GM19467 (cell line): Measurements from ENCODE around the gene LIPC.

Source experiments
- ATAC-seq: cut with Tn5 transposase; IDR thresholded peaks from one replicate; pipeline ENCODE4 v1.9.1; 2021; ENCODE audit warnings: mild to moderate bottlenecking, moderate library complexity; ENCODE audit not compliant: unreplicated experiment

LIPC gene

GRCh38 chr15:58433597-58434333 is 2.0 kb downstream of the LIPC start:
- no peak for ATAC-seq

- no peak for ATAC-seq
Measured at GRCh38 chr15:58434334-58434875, 2.6 kb downstream of the LIPC start.

DNA sequence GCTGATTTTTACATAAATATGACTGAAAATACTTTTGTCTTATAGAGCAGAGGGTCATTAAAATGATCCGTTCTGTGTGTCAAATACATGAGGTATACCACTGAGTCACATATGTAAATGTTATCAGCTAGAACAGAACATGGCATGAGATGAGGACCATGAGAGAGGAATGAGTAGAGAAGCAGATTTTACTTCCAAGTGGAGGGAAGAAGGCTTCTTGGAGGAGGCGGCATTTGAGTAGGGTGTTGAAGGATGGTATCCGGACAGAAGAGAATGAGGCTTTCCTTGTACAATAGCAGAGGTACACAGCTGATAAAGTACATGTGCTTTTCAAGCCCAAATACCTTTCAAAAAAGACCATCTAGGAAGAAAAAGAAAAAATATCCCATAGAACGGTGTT is 4.8 kb downstream of the LIPC start:
- ATAC-seq, result no peak

DNA sequence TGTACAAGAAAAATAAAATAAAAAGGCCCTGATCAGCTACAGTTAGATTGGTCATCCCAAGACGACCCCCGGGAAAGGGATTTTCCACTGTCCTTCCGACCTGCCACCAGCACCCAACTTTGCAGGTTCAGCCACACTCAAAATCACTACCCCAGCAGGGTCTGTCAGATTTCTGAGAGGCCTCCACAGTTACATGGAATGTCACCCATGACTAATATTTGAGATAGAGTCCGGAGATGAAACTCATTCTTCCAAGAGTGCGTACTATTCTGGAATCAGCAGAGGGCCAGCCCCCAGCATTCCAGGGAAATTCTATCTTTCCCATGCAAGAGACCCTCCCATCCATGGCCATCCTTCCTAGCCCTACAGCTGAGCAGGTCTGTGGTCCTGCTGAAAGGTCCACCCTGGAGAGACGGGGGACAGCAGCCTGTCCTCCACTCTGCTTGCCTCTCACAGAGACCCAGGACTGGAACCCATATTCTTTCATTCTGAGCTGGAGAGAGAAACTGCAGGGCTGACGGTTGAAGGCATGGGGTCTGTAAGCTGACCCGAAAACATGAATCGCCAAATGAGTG is 5.8 kb downstream of the LIPC start:
- no peak for ATAC-seq

- no peak for ATAC-seq
Measured at GRCh38 chr15:58438111-58438510, 6.3 kb downstream of the LIPC start.

DNA sequence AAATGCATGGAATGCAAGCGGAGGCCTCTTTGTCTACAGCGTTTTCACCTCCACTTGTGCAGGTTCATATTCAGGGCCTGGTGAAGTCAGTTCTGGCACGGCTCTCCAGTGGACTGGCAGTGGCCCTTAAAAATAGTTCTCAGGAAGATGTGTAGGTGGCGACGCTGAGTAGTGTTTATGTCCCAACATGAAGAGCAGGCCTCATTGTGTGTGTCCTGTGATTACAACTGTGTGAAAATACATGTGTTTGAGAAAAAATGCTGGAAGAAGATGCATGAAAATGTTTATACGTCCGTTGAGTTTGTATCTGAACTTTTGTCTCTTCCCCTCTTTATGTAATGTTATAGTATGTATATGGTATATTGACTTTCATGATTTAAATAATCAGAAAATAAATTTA is 7.2 kb downstream of the LIPC start:
- ATAC-seq, result no peak

DNA sequence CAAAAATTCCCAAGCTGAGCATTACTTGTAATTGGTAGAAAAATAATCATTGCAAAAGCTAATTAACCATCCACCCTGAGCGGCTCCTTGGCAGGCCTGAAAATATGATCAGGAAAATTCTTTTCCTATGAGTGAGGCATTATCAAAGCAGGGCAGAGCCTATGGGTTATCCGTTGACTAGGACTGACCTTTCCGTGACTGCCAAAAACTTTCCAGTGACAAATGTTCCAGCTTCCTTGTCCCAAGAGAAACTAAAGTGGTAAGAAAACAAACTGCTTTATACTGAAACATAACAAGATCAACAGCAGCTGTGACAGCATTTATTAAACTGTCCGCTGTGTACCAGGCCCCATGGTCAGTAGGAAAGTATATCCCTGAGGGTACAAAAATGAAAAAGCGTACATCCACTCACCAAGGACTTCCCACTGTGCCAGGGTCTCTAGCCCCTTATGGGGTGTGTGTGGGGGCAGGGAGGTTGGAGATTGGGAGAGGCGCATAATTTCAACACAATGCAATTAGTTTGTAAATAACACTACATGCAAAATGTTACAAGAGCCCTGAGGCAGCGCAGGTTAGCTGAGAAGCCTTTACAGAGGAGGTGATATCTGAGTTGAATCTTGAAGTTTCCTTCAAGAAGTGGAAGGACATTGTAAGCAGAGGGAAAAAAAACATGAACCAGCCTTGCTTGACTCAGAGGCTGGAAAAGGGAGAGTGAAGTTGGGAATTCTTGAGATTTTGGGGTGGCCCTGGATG is 8.5 kb downstream of the LIPC start:
- ATAC-seq, result no peak

- ATAC-seq, result no peak
Measured at GRCh38 chr15:58440922-58441321, 9.1 kb downstream of the LIPC start.

- ATAC-seq, result no peak
Measured at GRCh38 chr15:58441376-58442070, 9.7 kb downstream of the LIPC start.

- ATAC-seq, result no peak
Measured at GRCh38 chr15:58442122-58442521, 10.3 kb downstream of the LIPC start.

DNA sequence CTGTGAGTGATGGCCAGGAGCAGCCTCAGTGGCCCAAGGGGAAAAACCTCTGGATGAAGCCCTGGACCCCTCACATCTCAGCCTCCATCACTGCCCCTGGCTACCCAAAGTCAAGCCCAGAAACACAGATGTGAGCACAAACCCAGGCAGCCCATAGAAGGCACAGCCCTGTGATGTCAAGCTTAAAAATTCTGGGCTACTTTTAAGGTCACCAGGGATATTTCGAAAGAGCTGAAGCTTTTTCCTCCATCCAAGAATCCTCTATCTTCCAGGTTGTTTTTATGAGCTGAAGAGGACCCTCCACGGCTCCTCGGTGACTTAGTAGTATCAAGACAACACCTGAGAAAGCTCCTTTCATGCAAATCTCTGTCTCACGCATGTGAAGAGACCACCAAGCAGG is 11.5 kb downstream of the LIPC start:
- no peak for ATAC-seq

- no peak for ATAC-seq
Measured at GRCh38 chr15:58444056-58444455, 12.3 kb downstream of the LIPC start.

GRCh38 chr15:58444658-58445332 is 13.0 kb downstream of the LIPC start:
- ATAC-seq, result no peak

GRCh38 chr15:58445865-58446264 is 14.1 kb downstream of the LIPC start:
- no peak for ATAC-seq

GRCh38 chr15:58446521-58446920 is 14.7 kb downstream of the LIPC start:
- no peak for ATAC-seq

- ATAC-seq, result no peak
Measured at GRCh38 chr15:58447271-58448010, 15.7 kb downstream of the LIPC start.

DNA sequence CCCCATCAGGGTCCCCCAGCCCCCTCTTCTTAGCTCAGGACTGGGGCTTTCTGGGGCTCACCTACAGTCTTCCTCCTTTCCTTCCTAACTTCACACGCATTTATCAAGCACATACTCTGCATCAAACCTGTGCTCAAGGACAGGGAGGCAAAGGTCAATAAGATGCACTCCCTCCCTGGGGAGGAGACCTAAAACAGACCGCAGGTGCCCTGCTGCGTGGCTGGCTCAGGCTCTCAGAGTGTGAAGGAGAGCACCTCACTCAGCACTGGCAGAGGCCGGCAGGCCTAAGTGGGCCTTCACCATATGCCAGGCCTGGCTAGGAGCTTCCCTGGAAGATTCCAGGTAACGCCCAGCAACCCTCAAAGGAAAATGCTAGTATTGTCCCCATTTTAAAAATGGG is 16.5 kb downstream of the LIPC start:
- ATAC-seq, result no peak

DNA sequence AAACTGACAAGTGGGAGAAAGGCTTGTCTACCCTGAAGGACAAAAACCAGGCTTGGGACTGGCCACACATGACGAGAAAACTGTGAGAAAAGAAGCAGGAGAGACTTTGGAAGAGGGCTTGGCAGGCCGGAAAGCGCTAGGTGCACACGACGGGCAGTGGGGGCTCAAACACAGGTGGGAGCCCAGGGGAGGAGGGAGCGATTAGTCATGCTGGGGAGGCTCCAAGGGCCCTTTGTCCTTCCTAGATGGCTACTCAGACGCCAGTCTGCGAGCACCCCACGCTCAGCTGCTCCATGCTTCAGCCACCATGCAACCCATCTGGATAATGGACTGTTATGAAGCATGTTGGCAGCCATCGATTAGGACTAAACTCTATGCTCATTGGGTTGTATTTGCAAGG is 17.1 kb downstream of the LIPC start:
- ATAC-seq, result no peak

DNA sequence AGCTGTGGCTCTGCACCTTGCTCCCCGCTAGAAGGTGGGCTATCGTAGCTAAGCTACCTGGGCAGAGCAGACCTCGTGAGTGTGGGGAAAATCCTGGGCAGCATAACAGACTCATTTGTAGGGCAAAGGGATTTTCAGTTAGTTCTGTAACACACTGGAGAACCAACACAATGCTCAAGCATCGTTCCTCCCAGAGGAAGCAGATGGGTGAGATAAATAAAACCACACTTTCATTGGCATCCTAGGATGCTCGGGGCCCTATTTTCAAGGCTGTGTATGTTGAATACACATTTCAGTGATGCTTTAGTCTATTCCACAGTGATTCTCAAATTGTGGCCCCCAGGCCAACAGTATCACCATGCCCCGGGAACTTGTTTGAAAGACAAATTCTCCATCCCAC is 20.0 kb downstream of the LIPC start:
- no peak for ATAC-seq

- ATAC-seq, result no peak
Measured at GRCh38 chr15:58452775-58453174, 21.0 kb downstream of the LIPC start.
